A673 (cell line): ENCODE results near the gene C8A.

Experiments used
- EZH2 ChIP-seq: fragments of 200-600 bp; sonication (generic); IDR thresholded peaks from 2 replicates; pipeline ENCODE4 v1.6.1; 2017; ENCODE audit warnings: borderline replicate concordance, low read depth, mild to moderate bottlenecking, mixed read lengths, antibody characterized with exemption, low read length; ENCODE audit not compliant: poor library complexity, severe bottlenecking
- TF ChIP-seq, protein P1 (sequence below): fragments of 300-800, 200-600 bp; sonication (generic); conservative IDR thresholded peaks from 2 replicates; pipeline ENCODE4 v1.5.1; 2017; ENCODE audit warnings: low read depth, mild to moderate bottlenecking, antibody characterized with exemption, low read length, moderate library complexity, mixed read lengths

DNA sequence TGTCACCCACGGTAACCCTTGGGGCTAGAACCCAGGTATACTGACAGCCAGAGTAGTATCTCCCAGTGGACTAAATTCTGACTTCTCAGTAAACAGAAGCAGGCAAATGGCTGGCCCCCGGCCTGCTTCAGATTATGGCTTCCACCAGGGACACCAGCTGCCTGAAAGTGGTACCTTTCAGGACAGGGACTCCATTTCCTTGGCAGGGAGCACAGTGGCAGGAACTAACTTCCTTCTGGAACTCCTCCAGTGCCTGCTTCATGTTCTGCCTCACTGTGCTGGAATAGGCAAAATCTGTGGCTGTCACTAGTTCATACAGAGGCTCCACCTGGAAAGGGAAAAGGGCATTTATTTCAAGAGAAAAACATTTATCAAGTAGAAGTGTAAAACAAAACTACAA lies 78.6 kb downstream of the C8A start:
- TF ChIP-seq, protein P1, sequence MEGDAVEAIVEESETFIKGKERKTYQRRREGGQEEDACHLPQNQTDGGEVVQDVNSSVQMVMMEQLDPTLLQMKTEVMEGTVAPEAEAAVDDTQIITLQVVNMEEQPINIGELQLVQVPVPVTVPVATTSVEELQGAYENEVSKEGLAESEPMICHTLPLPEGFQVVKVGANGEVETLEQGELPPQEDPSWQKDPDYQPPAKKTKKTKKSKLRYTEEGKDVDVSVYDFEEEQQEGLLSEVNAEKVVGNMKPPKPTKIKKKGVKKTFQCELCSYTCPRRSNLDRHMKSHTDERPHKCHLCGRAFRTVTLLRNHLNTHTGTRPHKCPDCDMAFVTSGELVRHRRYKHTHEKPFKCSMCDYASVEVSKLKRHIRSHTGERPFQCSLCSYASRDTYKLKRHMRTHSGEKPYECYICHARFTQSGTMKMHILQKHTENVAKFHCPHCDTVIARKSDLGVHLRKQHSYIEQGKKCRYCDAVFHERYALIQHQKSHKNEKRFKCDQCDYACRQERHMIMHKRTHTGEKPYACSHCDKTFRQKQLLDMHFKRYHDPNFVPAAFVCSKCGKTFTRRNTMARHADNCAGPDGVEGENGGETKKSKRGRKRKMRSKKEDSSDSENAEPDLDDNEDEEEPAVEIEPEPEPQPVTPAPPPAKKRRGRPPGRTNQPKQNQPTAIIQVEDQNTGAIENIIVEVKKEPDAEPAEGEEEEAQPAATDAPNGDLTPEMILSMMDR, result no peak
- TF ChIP-seq EZH2, result no peak
